ENCODE measurements around the gene TMEM207.

- TF ChIP-seq CTCF (IDR thresholded peaks at IDR 0.05) = no peak
- TF ChIP-seq POLR2A (IDR thresholded peaks at IDR 0.05) = no peak
- TF ChIP-seq POLR2AphosphoS5 (IDR thresholded peaks at IDR 0.05; ENCODE audit: insufficient read depth in 1 of 2, low read depth in 1 of 2) = no peak
Measured at GRCh38 chr3:190424108-190424477, 25.6 kb downstream of the TMEM207 start.
